Stimulated activated naive B cell treated with anti-CD40 and anti-IgM and Interleukin-4, amounts not matched to agents 10 μg/mL and 1 μg/mL and 100 μg/mL, for 72 hours (primary cell): ENCODE measurements around the gene SV2A.
A peak's percentile ranks its signal among the peaks of the same experiment; 100 is the strongest.
"Not testable (repeated sequence)": the region's sequence is repeated elsewhere in the genome, so short reads cannot be mapped to it uniquely, and the experiment has no call there.

Experiments
- ATAC-seq, 2 donors: fragments of 150-1000 bp; cut with Tn5 transposase; replicated peaks; 2 replicates each; pipeline ENCODE4 v1.10.0; 2021; ENCODE audit warnings: moderate library complexity in 1 of 2
- DNase-seq: peaks from one replicate; pipeline ENCODE4 v3.0.0; 2021
- H3K27ac Mint-ChIP-seq: one replicate; pipeline ENCODE4 v1.8.0; 2022; ENCODE audit warnings: mild to moderate bottlenecking, mixed read lengths
- H3K27me3 Mint-ChIP-seq, 2 donors: one replicate each; pipeline ENCODE4 v1.8.0; 2022; ENCODE audit warnings: mixed read lengths in 2 of 2
- H3K36me3 Mint-ChIP-seq, 2 donors: one replicate each; pipeline ENCODE4 v1.8.0; 2022; ENCODE audit warnings: mixed read lengths in 2 of 2, mild to moderate bottlenecking in 1 of 2
- H3K4me1 Mint-ChIP-seq, 2 donors: one replicate each; pipeline ENCODE4 v1.8.0; 2022; ENCODE audit warnings: mixed read lengths in 2 of 2, mild to moderate bottlenecking in 1 of 2
- H3K4me3 Mint-ChIP-seq, 2 donors: one replicate each; pipeline ENCODE4 v1.8.0; 2022; ENCODE audit warnings: mild to moderate bottlenecking in 2 of 2, mixed read lengths in 2 of 2, moderate library complexity in 1 of 2
- H3K9me3 Mint-ChIP-seq, 2 donors: one replicate each; pipeline ENCODE4 v1.8.0; 2022; ENCODE audit warnings: mixed read lengths in 2 of 2, mild to moderate bottlenecking in 1 of 2

SV2A gene

GRCh38 chr1:149917571-149918144 lies at the start of gene SV2A:
Gene SV2A (minus strand): TSS chr1:149917844. CDS start chr1:149913840, 4,004 bp downstream.
- H3K4me1 Mint-ChIP-seq = peaks cover 21 to 27% of the 10 kb centered on the region in 2 donors
- H3K36me3 Mint-ChIP-seq = peaks cover 11 to 17% of the 10 kb centered on the region in 2 donors
- peak within 1 kb of the TSS; percentile 67 for H3K27ac Mint-ChIP-seq
- peaks cover 27 to 31% of the 10 kb centered on the region in 2 donors for H3K27me3 Mint-ChIP-seq
- no peaks in the 10 kb centered on the region for H3K9me3 Mint-ChIP-seq
- H3K4me3 Mint-ChIP-seq = peak within 1 kb of the TSS; percentile 75 to 76
- DNase-seq (no peak), ATAC-seq (peak; percentile 15 to 27)

GRCh38 chr1:149967041-149967440 lies 49.4 kb upstream of the SV2A start:
- Mint-ChIP-seq H3K27ac (no peak overlapping the region), H3K4me3 (no peak overlapping the region), H3K27me3 (peaks cover 5 to 12% of the 10 kb centered on the region in 2 donors), H3K9me3 (no peaks in the 10 kb centered on the region), H3K36me3 (peaks cover 41 to 55% of the 10 kb centered on the region in 2 donors), H3K4me1 (peaks cover 3 to 4% of the 10 kb centered on the region in 2 donors)
- ATAC-seq = no peak
- no peak for DNase-seq

GRCh38 chr1:149966405-149966804 lies 48.8 kb upstream of the SV2A start:
- H3K27ac Mint-ChIP-seq = no peak overlapping the region
- DNase-seq (no peak), ATAC-seq (no peak)
- peaks cover 37 to 56% of the 10 kb centered on the region in 2 donors for H3K36me3 Mint-ChIP-seq
- peaks cover 3 to 7% of the 10 kb centered on the region in 2 donors for H3K4me1 Mint-ChIP-seq
- H3K27me3 Mint-ChIP-seq = peaks cover 5 to 13% of the 10 kb centered on the region in 2 donors
- H3K4me3 Mint-ChIP-seq = no peak overlapping the region
- no peaks in the 10 kb centered on the region for H3K9me3 Mint-ChIP-seq

GRCh38 chr1:149965440-149965839 lies 47.8 kb upstream of the SV2A start:
- peaks cover 15 to 21% of the 10 kb centered on the region in 2 donors for H3K27me3 Mint-ChIP-seq
- ATAC-seq (no peak), DNase-seq (no peak)
- H3K9me3 Mint-ChIP-seq = no peaks in the 10 kb centered on the region
- H3K36me3 Mint-ChIP-seq = peaks cover 31 to 56% of the 10 kb centered on the region in 2 donors
- no peak overlapping the region for H3K27ac Mint-ChIP-seq
- H3K4me1 Mint-ChIP-seq = peaks cover 3 to 7% of the 10 kb centered on the region in 2 donors
- no peak overlapping the region for H3K4me3 Mint-ChIP-seq

GRCh38 chr1:149963358-149963757 lies 45.7 kb upstream of the SV2A start:
- DNase-seq (no peak), ATAC-seq (no peak)
- H3K27ac Mint-ChIP-seq = no peak overlapping the region
- no peak overlapping the region for H3K4me3 Mint-ChIP-seq
- H3K27me3 Mint-ChIP-seq = peaks cover 21 to 31% of the 10 kb centered on the region in 2 donors
- H3K36me3 Mint-ChIP-seq = peaks cover 47 to 74% of the 10 kb centered on the region in 2 donors
- no peaks in the 10 kb centered on the region for H3K9me3 Mint-ChIP-seq
- peaks cover 3 to 7% of the 10 kb centered on the region in 2 donors for H3K4me1 Mint-ChIP-seq

- H3K27ac Mint-ChIP-seq = no peak overlapping the region
- H3K4me1 Mint-ChIP-seq = peaks cover 3 to 7% of the 10 kb centered on the region in 2 donors
- peaks cover 21 to 34% of the 10 kb centered on the region in 2 donors for H3K27me3 Mint-ChIP-seq
- H3K36me3 Mint-ChIP-seq = peaks cover 50 to 75% of the 10 kb centered on the region in 2 donors
- H3K4me3 Mint-ChIP-seq = no peak overlapping the region
- no peaks in the 10 kb centered on the region for H3K9me3 Mint-ChIP-seq
- ATAC-seq = no peak
- DNase-seq = no peak
Measured at GRCh38 chr1:149962736-149963135, 45.1 kb upstream of the SV2A start.

- Mint-ChIP-seq H3K36me3 (peaks cover 52 to 77% of the 10 kb centered on the region in 2 donors), H3K4me1 (peaks cover 3 to 7% of the 10 kb centered on the region in 2 donors), H3K9me3 (no peaks in the 10 kb centered on the region), H3K4me3 (no peak overlapping the region), H3K27me3 (peaks cover 21 to 36% of the 10 kb centered on the region in 2 donors), H3K27ac (no peak overlapping the region)
- DNase-seq (peak; percentile 18), ATAC-seq (peak; percentile 64 to 70)
Measured at GRCh38 chr1:149962039-149962647, 44.5 kb upstream of the SV2A start.

GRCh38 chr1:149957548-149957947 lies 39.9 kb upstream of the SV2A start:
- not testable (repeated sequence) for H3K4me3 Mint-ChIP-seq, H3K27ac Mint-ChIP-seq, DNase-seq, ATAC-seq, H3K9me3 Mint-ChIP-seq, H3K4me1 Mint-ChIP-seq
- Mint-ChIP-seq H3K27me3 (peaks cover 23 to 57% of the 10 kb centered on the region in 2 donors), H3K36me3 (peaks cover 47 to 83% of the 10 kb centered on the region in 2 donors)

GRCh38 chr1:149949911-149950310 lies 32.3 kb upstream of the SV2A start:
- ATAC-seq = no peak
- H3K27ac Mint-ChIP-seq = no peak overlapping the region
- peaks cover 3 to 13% of the 10 kb centered on the region in 2 donors for H3K27me3 Mint-ChIP-seq

GRCh38 chr1:149945206-149945605 lies 27.6 kb upstream of the SV2A start:
- H3K4me1 Mint-ChIP-seq = peaks cover 0 to 3% of the 10 kb centered on the region in 2 donors
- H3K27ac Mint-ChIP-seq = no peak overlapping the region
- no peak for ATAC-seq
- H3K27me3 Mint-ChIP-seq = peaks cover 16 to 19% of the 10 kb centered on the region in 2 donors
- no peak for DNase-seq
- H3K4me3 Mint-ChIP-seq = no peak overlapping the region
- H3K9me3 Mint-ChIP-seq = no peaks in the 10 kb centered on the region
- peaks cover 50 to 61% of the 10 kb centered on the region in 2 donors for H3K36me3 Mint-ChIP-seq

More at GRCh38 chr1:149949911-149950310, 32.3 kb upstream of the SV2A start:
- Mint-ChIP-seq H3K4me1 (no peaks in the 10 kb centered on the region), H3K36me3 (peaks cover 33 to 67% of the 10 kb centered on the region in 2 donors), H3K9me3 (no peaks in the 10 kb centered on the region), H3K4me3 (no peak overlapping the region)
- no peak for DNase-seq

- Mint-ChIP-seq H3K9me3 (no peaks in the 10 kb centered on the region), H3K4me1 (peaks cover 8 to 9% of the 10 kb centered on the region in 2 donors), H3K27ac (no peak overlapping the region), H3K36me3 (peaks cover 38 to 42% of the 10 kb centered on the region in 2 donors), H3K4me3 (no peak overlapping the region), H3K27me3 (peaks cover 16 to 19% of the 10 kb centered on the region in 2 donors)
- ATAC-seq = no peak
- DNase-seq = no peak
Measured at GRCh38 chr1:149942885-149943284, 25.2 kb upstream of the SV2A start.

- no peak for ATAC-seq
- no peaks in the 10 kb centered on the region for H3K9me3 Mint-ChIP-seq
Measured at GRCh38 chr1:149942207-149942606, 24.6 kb upstream of the SV2A start.

GRCh38 chr1:149940427-149940826 lies 22.8 kb upstream of the SV2A start:
- ATAC-seq = no peak
- DNase-seq = no peak
- no peak overlapping the region for H3K27ac Mint-ChIP-seq
- H3K36me3 Mint-ChIP-seq = peaks cover 26% of the 10 kb centered on the region in 2 donors
- no peak overlapping the region for H3K4me3 Mint-ChIP-seq
- peaks cover 32 to 35% of the 10 kb centered on the region in 2 donors for H3K27me3 Mint-ChIP-seq
- H3K4me1 Mint-ChIP-seq = peaks cover 9 to 12% of the 10 kb centered on the region in 2 donors
- no peaks in the 10 kb centered on the region for H3K9me3 Mint-ChIP-seq

More at GRCh38 chr1:149942207-149942606, 24.6 kb upstream of the SV2A start:
- Mint-ChIP-seq H3K27ac (no peak overlapping the region), H3K4me1 (peaks cover 9 to 12% of the 10 kb centered on the region in 2 donors), H3K36me3 (peaks cover 36 to 38% of the 10 kb centered on the region in 2 donors), H3K4me3 (no peak overlapping the region), H3K27me3 (peaks cover 19% of the 10 kb centered on the region in 2 donors)
- DNase-seq = no peak

GRCh38 chr1:149938668-149939003 lies 21.0 kb upstream of the SV2A start:
- peaks cover 35 to 37% of the 10 kb centered on the region in 2 donors for H3K27me3 Mint-ChIP-seq
- H3K9me3 Mint-ChIP-seq, H3K27ac Mint-ChIP-seq, DNase-seq, H3K36me3 Mint-ChIP-seq, ATAC-seq, H3K4me3 Mint-ChIP-seq: not testable (repeated sequence)
- H3K4me1 Mint-ChIP-seq = peaks cover 9 to 11% of the 10 kb centered on the region in 2 donors

- H3K27me3 Mint-ChIP-seq = peaks cover 36 to 38% of the 10 kb centered on the region in 2 donors
- H3K27ac Mint-ChIP-seq = no peak overlapping the region
- peaks cover 0 to under 1% of the 10 kb centered on the region in 2 donors for H3K36me3 Mint-ChIP-seq
Measured at GRCh38 chr1:149937759-149938158, 20.1 kb upstream of the SV2A start.

More at GRCh38 chr1:149937759-149938158, 20.1 kb upstream of the SV2A start:
- Mint-ChIP-seq H3K4me1 (peaks cover 9% of the 10 kb centered on the region in 2 donors), H3K4me3 (no peak overlapping the region), H3K9me3 (no peaks in the 10 kb centered on the region)
- ATAC-seq = no peak
- DNase-seq = no peak
